Suppressor macrophage treated with lipopolysaccharide for 4 hours (primary cell): ENCODE results near the gene PTPRN2.
"Not testable (repeated sequence)": the region's sequence is repeated elsewhere in the genome, so short reads cannot be mapped to it uniquely, and the experiment has no call there.

Experiments
- DNase-seq: peaks from one replicate; pipeline ENCODE4 v3.0.0-alpha.2; 2020

PTPRN2 gene

GRCh38 chr7:157704365-157704764 is 883.3 kb downstream of the PTPRN2 start:
- no peak for DNase-seq

DNA sequence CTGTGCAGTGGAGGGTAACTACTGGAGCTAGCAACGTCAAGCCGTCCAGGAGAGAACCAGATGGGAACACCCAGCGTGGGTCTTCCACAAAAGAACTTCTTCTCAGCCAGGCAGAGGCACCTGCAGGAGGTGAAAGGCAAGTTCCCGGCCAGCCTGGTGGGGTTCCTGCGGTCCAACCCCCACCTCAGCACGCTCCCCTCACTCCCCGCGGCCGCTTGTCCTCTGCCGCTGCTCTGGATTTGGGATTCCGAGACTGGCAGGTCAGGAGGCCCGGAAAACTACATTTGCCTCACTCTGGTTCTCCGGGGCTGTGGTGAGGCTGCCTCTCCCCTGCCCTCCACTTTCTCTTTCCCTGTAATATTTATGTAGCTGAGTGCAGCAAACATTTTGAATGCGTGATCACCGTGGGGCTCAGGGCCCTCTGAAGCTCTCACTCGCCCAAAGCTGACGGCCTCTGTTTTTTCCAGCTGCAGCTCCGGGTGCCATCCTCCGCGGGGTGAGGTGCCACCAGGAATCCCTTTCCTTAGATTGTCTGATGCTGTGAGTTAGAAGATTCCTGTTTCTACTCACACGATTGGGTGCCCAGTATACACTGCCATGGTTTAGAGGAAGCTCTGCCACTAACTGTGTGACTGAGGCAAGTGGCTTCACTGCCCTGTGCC is 884.0 kb downstream of the PTPRN2 start:
- no peak for DNase-seq

GRCh38 chr7:157703131-157703530 is 884.5 kb downstream of the PTPRN2 start:
- DNase-seq, result no peak

- DNase-seq, result no peak
These were observed 885.2 kb downstream of the PTPRN2 start for GRCh38 chr7:157702311-157703023.

GRCh38 chr7:157701395-157702180 is 886.0 kb downstream of the PTPRN2 start:
- not testable (repeated sequence) for DNase-seq

GRCh38 chr7:157700231-157701005 is 887.2 kb downstream of the PTPRN2 start:
- DNase-seq, result no peak

- no peak for DNase-seq
These were observed 888.1 kb downstream of the PTPRN2 start for GRCh38 chr7:157699357-157700013.

DNA sequence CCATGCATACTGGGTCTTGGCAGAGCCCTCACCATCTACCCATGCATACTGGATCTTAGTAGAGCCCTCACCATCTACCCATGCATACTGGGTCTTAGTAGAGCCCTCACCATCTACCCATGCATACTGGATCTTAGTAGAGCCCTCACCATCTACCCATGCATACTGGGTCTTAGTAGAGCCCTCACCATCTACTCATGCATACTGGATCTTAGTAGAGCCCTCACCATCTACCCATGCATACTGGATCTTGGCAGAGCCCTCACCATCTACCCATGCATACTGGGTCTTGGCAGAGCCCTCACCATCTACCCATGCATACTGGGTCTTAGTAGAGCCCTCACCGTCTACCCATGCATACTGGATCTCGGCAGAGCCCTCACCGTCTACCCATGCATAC is 890.3 kb downstream of the PTPRN2 start:
- not testable (repeated sequence) for DNase-seq

DNA sequence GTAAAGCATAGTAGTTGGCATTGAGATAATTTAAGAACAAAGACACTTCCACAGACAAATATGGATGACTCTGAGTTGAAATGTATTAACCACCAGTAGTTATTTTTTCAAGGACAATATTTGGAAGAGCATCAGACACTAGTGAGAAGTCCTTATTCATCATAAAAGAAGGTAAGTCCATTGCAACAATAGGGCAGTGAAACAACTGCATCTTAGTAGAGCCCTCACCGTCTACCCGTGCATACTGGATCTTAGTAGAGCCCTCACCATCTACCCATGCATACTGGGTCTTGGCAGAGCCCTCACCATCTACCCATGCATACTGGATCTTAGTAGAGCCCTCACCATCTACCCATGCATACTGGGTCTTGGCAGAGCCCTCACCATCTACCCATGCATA is 892.0 kb downstream of the PTPRN2 start:
- DNase-seq, result not testable (repeated sequence)

DNA sequence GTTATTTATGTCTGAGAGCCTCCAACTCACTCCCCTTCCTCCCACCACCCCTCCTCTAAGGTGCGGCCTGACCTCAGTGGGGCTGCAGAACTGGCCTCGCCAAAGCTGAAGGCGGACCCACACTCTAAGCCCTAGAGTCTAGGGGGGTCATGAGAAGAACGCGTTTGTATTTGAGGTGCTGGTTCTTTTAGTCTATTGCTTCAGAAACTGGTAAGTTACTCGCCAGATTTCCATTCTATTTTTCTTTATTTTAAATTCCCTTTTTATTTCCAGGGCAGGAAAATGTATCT is 893.3 kb downstream of the PTPRN2 start:
- DNase-seq, result no peak

- DNase-seq, result no peak
These were observed 893.9 kb downstream of the PTPRN2 start for GRCh38 chr7:157693521-157694375.

GRCh38 chr7:157693071-157693520 is 894.5 kb downstream of the PTPRN2 start:
- DNase-seq, result no peak

DNA sequence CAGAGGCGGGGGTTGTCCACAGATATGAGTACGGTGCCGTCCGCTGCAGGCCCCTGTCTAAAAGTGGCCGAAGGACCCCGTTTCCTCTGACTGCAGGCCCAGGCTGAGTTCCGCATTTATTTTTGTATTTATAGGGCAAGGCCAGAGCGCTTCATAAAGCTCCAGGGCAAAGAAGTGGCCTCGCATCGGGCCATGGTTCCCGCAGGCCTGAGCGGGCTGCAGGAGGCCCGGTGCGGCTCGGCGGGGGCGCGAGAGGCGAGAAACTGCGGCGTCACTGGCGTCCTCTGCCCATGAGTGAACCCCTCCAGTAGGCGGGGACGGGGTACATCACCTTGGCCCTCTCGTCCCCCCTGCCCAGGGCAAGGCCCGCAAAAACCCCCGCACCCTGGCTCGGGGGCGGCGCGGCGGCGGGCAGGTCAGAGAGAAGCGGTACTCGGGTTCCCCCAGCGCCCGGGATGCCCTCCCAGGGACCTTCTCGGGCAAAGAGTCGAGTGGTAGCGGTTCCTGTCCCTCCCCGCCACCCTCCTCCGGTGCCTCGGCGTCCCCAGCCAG is 895.1 kb downstream of the PTPRN2 start:
- DNase-seq, result no peak

- DNase-seq, result no peak
These were observed 895.8 kb downstream of the PTPRN2 start for GRCh38 chr7:157691586-157692459.

DNA sequence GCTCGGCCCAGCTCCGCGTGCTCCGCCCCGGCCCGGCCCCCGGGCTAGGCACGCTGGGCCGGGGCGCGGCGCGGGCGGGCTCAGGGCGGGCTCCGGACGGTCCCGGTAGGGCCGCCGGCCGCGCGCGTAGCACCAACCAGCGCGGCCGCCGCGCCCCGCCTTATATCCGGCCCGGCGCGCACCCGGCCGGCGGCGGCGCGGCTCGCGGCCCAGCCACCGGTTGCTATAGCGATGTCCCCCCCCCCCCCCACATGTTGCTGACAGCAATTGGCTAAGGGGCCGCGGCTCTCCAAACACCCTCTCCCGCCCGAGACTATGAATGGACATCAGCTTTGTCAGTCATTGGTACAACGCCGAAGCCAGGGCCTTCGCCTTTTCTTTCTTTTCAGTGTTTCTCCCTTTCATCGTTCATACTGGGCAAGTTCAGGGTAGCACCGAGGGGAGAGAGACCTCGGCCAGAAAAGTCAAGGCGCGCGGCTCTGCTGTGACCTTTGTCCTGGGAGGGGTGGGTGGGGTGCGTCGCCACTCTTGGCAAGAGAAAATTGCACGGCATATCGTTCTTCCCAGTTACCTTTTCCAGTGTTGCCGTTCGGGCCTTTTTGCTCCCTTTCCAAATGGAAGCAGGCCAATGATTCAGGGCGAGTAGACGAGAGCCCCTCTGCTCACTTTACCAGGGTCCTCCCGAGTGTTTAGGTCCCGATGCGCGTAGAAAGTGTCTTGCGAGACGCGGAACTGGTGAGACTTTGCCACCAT is 896.6 kb downstream of the PTPRN2 start:
- DNase-seq, result no peak

DNA sequence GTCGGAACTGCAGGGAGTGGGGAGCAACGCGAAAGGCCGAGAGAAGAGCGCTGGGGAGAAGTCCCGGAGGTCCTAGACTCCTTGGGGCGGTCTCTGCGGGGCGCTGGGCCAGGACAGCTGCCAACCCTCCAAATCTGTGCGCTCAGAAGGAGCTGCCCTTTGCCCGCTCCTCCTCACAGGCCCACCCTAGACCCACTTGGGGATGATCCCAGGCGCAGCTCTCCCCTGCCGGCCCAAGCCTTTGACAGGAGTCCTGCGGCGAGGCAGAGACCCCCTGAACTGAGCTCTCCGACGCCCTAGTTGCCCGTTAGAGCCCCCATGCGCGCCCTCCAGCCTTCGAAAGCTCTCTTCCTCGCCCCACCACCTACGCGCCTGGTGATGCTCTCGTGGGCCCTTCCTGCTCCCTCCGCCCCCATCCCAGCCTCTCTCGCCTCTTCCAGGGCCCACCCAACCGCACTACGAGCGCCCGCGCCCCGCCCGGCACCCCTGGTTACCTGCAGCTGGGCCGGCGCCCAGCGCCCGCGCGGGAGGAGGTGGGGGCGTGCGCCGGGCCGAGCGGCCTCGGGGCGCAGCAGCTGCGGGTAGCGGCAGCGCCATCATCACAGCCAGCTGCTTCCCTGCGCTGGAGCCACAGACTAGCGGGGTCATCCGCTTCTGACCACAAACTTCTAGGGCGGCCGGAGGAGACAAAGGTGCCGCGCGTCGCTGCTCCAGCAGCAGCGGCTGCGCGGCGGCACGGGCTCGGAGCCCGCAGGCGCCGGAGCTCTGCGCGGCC is 897.4 kb downstream of the PTPRN2 start:
- DNase-seq, result no peak

GRCh38 chr7:157689269-157690057 is 898.2 kb downstream of the PTPRN2 start:
- DNase-seq, result no peak
